HepG2 (cell line): ENCODE data around the gene FGGY. TPM values are rescaled to one million over a fixed set of nuclear protein-coding genes. Genes with fewer than 3 reads are reported as not detected.
A peak's percentile ranks its signal among the peaks of the same experiment; 100 is the strongest.

ENCODE experiments used
- CCDC6 ChIP-seq: sonication (generic); formaldehyde crosslinking; IDR thresholded peaks from 2 replicates; pipeline ENCODE4 v1.8.1; 2022; ENCODE audit warnings: mild to moderate bottlenecking, missing genetic modification reagents, moderate library complexity
- ELF3 ChIP-seq: IDR thresholded peaks from 2 replicates; pipeline ENCODE4 v1.6.1; 2016; ENCODE audit warnings: missing genetic modification reagents, missing compliant biosample characterization
- GFI1 ChIP-seq: sonication (generic); formaldehyde crosslinking; IDR thresholded peaks from 2 replicates; pipeline ENCODE4 v1.5.0; 2020; ENCODE audit warnings: missing genetic modification reagents, mild to moderate bottlenecking, borderline replicate concordance
- GPN1 ChIP-seq: sonication (generic); formaldehyde crosslinking; IDR thresholded peaks from 2 replicates; pipeline ENCODE4 v1.5.1; 2020; ENCODE audit warnings: missing genetic modification reagents, borderline replicate concordance
- NBN ChIP-seq: fragments of 450-650 bp; conservative IDR thresholded peaks from 2 replicates; pipeline ENCODE4 v1.6.1; 2017
- NR2F1 ChIP-seq, 2 experiments: fragments of 450-650 bp in 1 of 2; formaldehyde crosslinking in 1 of 2; IDR thresholded peaks; 2 replicates each; pipeline versions ENCODE4 v1.5.0 to v1.6.1; 2016 to 2020; ENCODE audit warnings: mild to moderate bottlenecking in 1 of 2, missing compliant biosample characterization in 1 of 2, missing genetic modification reagents in 1 of 2, moderate library complexity in 1 of 2
- TCF7 ChIP-seq: sonication (generic); IDR thresholded peaks from 2 replicates; pipeline ENCODE4 v1.6.1; 2016; ENCODE audit warnings: antibody characterized with exemption, low read depth
- ZKSCAN8 ChIP-seq: IDR thresholded peaks from 2 replicates; pipeline ENCODE4 v1.6.1; 2016; ENCODE audit warnings: borderline replicate concordance, missing genetic modification reagents, missing compliant biosample characterization
- ZNF564 ChIP-seq: sonication (generic); formaldehyde crosslinking; IDR thresholded peaks from 2 replicates; pipeline ENCODE4 v1.8.1; 2023; ENCODE audit warnings: mild to moderate bottlenecking, missing genetic modification reagents
- ZNF792 ChIP-seq: IDR thresholded peaks from 2 replicates; pipeline ENCODE4 v1.6.1; 2016
- ZSCAN25 ChIP-seq: sonication (generic); formaldehyde crosslinking; IDR thresholded peaks from 2 replicates; pipeline ENCODE4 v1.8.0; 2022; ENCODE audit warnings: mild to moderate bottlenecking, missing genetic modification reagents
- polyA plus RNA-seq, 8 experiments: library from polyadenylated mRNA; depleted of rRNA in 3 of 8; stranded (reverse) in 7 of 8; unstranded in 1 of 8; fragments of >200 nt; fragmentation: Illumina TruSeq in 4 of 8; extraction: Trizol in 4 of 8; gene quantifications; 2 replicates each; pipeline versions ENCODE4 v1.2.1 to v1.2.3, GENCODE V29; 2011 to 2016; ENCODE audit warnings: low read depth in 4 of 8, missing spikeins in 1 of 8, mixed read lengths in 1 of 8; ENCODE audit not compliant: insufficient read depth in 1 of 8
- total RNA-seq, 5 experiments: library from RNA; depleted of rRNA; stranded (reverse); fragments of >200 nt; fragmentation: Illumina TruSeq; extraction: Trizol; gene quantifications; 2 replicates each; pipeline ENCODE4 v1.2.3, GENCODE V29; 2016; ENCODE audit warnings: low read depth in 1 of 5
- TF ChIP-seq, protein P1 (sequence below): sonication (generic); formaldehyde crosslinking; IDR thresholded peaks from 2 replicates; pipeline ENCODE4 v1.5.1; 2020; ENCODE audit warnings: mild to moderate bottlenecking, missing genetic modification reagents, borderline replicate concordance
- TF ChIP-seq, protein P2 (sequence below): sonication (generic); formaldehyde crosslinking; IDR thresholded peaks from 2 replicates; pipeline ENCODE4 v1.4.0; 2020; ENCODE audit warnings: missing genetic modification reagents
- TF ChIP-seq, protein P3 (sequence below): sonication (generic); formaldehyde crosslinking; IDR thresholded peaks from 2 replicates; pipeline ENCODE4 v1.4.0; 2020; ENCODE audit warnings: missing genetic modification reagents
- TF ChIP-seq, protein P4 (sequence below): sonication (generic); formaldehyde crosslinking; IDR thresholded peaks from 2 replicates; pipeline ENCODE4 v1.4.0; 2020; ENCODE audit warnings: mild to moderate bottlenecking, low read depth, missing genetic modification reagents
- TF ChIP-seq, protein P5 (sequence below): sonication (generic); formaldehyde crosslinking; IDR thresholded peaks from 2 replicates; pipeline ENCODE4 v1.8.1; 2022; ENCODE audit warnings: mild to moderate bottlenecking, missing genetic modification reagents

Gene FGGY
- total and polyA plus RNA-seq, 2 of the 13 experiments (the other 11 are each of a cell fraction or from before 2014, with no cell fraction given), result 15.7 to 27.5 TPM

DNA sequence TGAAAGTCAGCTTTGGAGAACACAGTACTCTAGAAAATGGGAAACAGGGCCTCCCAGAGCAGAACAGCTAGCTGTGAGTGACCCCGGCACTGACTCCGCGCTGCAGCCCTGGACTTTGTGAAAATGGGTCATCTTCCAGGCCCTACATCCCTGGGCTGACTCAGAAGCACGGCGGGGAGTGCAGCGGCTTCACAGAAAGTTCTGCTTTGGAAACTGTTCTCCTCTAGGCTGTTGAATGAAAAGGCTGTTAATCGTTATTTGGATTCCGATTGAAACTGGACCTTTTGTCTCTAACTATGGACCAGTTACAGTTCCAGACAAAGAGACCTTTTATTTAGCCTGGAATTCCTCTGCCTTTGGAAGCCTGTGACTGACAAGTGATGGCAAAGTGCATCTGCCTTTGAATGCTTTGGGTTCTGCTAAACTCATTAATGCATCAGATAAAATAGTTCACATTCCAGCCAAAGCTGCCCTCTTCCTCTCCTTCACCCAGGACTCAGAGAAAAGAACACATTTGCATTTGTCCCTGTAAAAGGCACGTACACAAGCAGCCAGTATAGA is 372.9 kb downstream of the FGGY start (continued):
- TF ChIP-seq GPN1, result no peak
- no peak for TF ChIP-seq NBN
- TF ChIP-seq, protein P1, sequence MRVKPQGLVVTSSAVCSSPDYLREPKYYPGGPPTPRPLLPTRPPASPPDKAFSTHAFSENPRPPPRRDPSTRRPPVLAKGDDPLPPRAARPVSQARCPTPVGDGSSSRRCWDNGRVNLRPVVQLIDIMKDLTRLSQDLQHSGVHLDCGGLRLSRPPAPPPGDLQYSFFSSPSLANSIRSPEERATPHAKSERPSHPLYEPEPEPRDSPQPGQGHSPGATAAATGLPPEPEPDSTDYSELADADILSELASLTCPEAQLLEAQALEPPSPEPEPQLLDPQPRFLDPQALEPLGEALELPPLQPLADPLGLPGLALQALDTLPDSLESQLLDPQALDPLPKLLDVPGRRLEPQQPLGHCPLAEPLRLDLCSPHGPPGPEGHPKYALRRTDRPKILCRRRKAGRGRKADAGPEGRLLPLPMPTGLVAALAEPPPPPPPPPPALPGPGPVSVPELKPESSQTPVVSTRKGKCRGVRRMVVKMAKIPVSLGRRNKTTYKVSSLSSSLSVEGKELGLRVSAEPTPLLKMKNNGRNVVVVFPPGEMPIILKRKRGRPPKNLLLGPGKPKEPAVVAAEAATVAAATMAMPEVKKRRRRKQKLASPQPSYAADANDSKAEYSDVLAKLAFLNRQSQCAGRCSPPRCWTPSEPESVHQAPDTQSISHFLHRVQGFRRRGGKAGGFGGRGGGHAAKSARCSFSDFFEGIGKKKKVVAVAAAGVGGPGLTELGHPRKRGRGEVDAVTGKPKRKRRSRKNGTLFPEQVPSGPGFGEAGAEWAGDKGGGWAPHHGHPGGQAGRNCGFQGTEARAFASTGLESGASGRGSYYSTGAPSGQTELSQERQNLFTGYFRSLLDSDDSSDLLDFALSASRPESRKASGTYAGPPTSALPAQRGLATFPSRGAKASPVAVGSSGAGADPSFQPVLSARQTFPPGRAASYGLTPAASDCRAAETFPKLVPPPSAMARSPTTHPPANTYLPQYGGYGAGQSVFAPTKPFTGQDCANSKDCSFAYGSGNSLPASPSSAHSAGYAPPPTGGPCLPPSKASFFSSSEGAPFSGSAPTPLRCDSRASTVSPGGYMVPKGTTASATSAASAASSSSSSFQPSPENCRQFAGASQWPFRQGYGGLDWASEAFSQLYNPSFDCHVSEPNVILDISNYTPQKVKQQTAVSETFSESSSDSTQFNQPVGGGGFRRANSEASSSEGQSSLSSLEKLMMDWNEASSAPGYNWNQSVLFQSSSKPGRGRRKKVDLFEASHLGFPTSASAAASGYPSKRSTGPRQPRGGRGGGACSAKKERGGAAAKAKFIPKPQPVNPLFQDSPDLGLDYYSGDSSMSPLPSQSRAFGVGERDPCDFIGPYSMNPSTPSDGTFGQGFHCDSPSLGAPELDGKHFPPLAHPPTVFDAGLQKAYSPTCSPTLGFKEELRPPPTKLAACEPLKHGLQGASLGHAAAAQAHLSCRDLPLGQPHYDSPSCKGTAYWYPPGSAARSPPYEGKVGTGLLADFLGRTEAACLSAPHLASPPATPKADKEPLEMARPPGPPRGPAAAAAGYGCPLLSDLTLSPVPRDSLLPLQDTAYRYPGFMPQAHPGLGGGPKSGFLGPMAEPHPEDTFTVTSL (CRISPR knock-in tag), result peak; percentile 54; the same call in 1 of the 2 replicates
- TF ChIP-seq, protein P2, sequence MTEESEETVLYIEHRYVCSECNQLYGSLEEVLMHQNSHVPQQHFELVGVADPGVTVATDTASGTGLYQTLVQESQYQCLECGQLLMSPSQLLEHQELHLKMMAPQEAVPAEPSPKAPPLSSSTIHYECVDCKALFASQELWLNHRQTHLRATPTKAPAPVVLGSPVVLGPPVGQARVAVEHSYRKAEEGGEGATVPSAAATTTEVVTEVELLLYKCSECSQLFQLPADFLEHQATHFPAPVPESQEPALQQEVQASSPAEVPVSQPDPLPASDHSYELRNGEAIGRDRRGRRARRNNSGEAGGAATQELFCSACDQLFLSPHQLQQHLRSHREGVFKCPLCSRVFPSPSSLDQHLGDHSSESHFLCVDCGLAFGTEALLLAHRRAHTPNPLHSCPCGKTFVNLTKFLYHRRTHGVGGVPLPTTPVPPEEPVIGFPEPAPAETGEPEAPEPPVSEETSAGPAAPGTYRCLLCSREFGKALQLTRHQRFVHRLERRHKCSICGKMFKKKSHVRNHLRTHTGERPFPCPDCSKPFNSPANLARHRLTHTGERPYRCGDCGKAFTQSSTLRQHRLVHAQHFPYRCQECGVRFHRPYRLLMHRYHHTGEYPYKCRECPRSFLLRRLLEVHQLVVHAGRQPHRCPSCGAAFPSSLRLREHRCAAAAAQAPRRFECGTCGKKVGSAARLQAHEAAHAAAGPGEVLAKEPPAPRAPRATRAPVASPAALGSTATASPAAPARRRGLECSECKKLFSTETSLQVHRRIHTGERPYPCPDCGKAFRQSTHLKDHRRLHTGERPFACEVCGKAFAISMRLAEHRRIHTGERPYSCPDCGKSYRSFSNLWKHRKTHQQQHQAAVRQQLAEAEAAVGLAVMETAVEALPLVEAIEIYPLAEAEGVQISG (CRISPR knock-in tag), result peak; percentile 30; the same call in 1 of the 2 replicates
- peak; percentile 62; the same call in 1 of the 2 replicates for TF ChIP-seq CCDC6 (CRISPR knock-in tag)
- TF ChIP-seq ZKSCAN8 (CRISPR knock-in tag), result peak; percentile 71; the same call in 1 of the 2 replicates
- TF ChIP-seq, protein P3, sequence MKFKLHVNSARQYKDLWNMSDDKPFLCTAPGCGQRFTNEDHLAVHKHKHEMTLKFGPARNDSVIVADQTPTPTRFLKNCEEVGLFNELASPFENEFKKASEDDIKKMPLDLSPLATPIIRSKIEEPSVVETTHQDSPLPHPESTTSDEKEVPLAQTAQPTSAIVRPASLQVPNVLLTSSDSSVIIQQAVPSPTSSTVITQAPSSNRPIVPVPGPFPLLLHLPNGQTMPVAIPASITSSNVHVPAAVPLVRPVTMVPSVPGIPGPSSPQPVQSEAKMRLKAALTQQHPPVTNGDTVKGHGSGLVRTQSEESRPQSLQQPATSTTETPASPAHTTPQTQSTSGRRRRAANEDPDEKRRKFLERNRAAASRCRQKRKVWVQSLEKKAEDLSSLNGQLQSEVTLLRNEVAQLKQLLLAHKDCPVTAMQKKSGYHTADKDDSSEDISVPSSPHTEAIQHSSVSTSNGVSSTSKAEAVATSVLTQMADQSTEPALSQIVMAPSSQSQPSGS (CRISPR knock-in tag), result peak; percentile 46; the same call in 1 of the 2 replicates
- peak in 1 of 2 experiments; percentile 57; a peak in 1 of 4 replicates for TF ChIP-seq NR2F1 (CRISPR knock-in tag; IDR thresholded peaks at IDR 0.05)
- TF ChIP-seq ZSCAN25 (CRISPR knock-in tag), result 0 out of 2 replicates have a peak, but pooled peaks have one; percentile 8
- 0 out of 2 replicates have a peak, but pooled peaks have one; percentile 48 for TF ChIP-seq ZNF564 (CRISPR knock-in tag)
- peak; percentile 43; the same call in 1 of the 2 replicates for TF ChIP-seq GFI1 (CRISPR knock-in tag)
- TF ChIP-seq TCF7, result 0 out of 2 replicates have a peak, but pooled peaks have one; percentile 26
- TF ChIP-seq, protein P4, sequence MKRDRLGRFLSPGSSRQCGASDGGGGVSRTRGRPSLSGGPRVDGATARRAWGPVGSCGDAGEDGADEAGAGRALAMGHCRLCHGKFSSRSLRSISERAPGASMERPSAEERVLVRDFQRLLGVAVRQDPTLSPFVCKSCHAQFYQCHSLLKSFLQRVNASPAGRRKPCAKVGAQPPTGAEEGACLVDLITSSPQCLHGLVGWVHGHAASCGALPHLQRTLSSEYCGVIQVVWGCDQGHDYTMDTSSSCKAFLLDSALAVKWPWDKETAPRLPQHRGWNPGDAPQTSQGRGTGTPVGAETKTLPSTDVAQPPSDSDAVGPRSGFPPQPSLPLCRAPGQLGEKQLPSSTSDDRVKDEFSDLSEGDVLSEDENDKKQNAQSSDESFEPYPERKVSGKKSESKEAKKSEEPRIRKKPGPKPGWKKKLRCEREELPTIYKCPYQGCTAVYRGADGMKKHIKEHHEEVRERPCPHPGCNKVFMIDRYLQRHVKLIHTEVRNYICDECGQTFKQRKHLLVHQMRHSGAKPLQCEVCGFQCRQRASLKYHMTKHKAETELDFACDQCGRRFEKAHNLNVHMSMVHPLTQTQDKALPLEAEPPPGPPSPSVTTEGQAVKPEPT (CRISPR knock-in tag), result no peak
- TF ChIP-seq, protein P5, sequence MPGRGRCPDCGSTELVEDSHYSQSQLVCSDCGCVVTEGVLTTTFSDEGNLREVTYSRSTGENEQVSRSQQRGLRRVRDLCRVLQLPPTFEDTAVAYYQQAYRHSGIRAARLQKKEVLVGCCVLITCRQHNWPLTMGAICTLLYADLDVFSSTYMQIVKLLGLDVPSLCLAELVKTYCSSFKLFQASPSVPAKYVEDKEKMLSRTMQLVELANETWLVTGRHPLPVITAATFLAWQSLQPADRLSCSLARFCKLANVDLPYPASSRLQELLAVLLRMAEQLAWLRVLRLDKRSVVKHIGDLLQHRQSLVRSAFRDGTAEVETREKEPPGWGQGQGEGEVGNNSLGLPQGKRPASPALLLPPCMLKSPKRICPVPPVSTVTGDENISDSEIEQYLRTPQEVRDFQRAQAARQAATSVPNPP (CRISPR knock-in tag), result no peak
- TF ChIP-seq ELF3 (CRISPR knock-in tag), result peak; percentile 37; the same call in 1 of the 2 replicates
- no peak for TF ChIP-seq ZNF792 (CRISPR knock-in tag)
